NCI-H1930 (cell line): ENCODE results near the gene XAGE3.

Experiments
- DNase-seq, 2 experiments: peaks; one replicate each; lab custom pipeline; 2025; lab: John Stamatoyannopoulos, UW

Gene XAGE3

DNA sequence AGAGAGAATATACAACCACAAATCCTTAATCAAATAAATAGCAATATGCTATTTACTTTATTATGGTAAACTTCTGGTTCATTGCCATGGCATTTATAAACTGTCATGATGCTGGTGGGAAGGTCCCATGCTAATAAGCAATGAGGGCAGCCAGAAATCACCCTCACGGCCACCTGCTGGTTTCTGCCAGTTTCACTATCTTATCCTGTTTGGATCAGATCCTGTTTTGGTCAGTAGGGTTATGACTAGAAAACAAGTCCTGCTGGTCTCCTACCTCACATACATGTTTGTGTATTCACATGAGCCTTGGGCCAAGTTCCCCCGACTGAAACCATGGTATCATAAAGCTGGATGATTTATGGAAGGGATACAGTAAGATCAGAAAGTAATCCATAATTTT, 28.7 kb downstream of the XAGE3 start:
- DNase-seq: no peak

DNA sequence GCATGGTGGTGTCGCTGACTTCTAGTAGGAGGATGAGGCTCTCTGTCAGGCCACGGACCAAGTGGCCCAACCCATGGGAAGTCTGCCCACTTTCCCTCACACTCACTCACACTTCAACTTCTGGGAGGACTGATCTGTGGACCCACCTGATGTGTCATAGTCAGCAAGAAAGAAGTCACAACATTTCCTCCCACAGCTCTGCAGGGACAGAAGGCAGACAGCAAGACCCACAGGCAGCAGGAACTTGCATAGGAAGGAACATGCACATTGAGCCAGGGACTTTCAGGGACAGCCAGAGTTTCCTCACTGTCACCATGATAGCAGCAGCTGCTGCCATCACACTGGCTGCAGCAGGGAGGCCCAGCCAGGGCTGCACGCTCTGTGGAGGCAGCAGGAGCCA, 37.3 kb downstream of the XAGE3 start:
- DNase-seq: no peak

- DNase-seq: no peak
Observed at GRCh38 chrX:52824608-52825007, 43.3 kb downstream of the XAGE3 start.

DNA sequence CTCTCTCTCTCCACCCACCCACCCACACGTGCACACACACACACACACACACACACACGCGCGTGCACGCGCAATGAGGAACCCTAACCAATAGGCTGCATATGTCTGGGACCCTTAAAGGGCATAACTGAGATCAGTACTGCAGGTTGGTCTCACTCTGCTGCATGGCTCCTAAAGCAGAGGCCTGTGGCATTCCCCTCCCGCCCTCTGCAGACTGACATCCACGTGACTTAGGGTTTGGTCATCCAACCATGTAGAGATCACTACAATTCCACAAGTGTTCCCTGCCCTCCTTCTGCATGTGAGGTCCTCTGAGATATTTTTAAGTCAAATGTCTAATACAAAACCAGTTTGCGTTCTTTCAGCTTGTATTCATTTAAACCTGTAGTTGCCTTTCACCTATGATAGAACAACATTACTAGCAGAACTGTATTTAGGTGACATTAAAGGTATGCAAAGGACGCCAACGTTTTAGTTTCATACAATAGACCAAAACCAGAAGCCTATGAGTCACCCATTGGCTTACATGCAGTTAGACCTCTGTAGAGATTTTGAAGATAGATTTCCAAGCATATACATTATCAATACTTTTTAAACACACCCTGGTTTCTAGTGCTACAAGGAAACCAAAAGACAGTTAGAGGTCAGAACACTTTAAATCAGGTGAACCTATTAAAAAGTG, 46.7 kb downstream of the XAGE3 start:
- DNase-seq: no peak

DNA sequence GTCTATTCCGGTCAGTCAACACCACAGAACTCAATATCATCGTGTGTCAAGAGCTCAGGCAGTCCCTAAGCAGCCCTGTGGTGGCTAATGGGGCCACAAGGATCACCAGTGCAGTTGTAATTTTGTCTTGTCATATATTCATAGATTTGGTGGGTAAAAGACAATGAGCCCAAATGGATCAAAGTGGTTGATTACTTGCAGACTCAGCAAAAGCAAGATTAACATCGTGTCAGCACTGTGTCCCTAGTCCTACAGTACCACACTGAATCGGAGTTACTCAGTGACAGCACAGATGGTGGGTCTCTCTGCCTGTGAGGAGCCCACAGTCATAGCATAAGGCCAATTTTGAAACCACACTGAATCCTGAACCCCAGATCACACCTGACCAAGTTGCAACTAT, 48.1 kb downstream of the XAGE3 start:
- DNase-seq: no peak
